ENCODE results near the gene SLC13A2. TPM values are rescaled to one million over a fixed set of nuclear protein-coding genes. Genes with fewer than 3 reads are reported as not detected.

Gene SLC13A2
- total RNA-seq, 1 donor from 2014 or later, result not detected

GRCh38 chr17:28468781-28469180, 4.7 kb upstream of the SLC13A2 start:
- intact Hi-C loops (cut with DNase I), result no loop called here
- no peak for DNase-seq (ENCODE audit: extremely low spot score in 2 of 2)
- Histone ChIP-seq H3K27ac (no peak overlapping the region), H3K36me3 (no peaks in the 10 kb centered on the region), H3K4me3 (no peak overlapping the region), H3K27me3 (no peaks in the 10 kb centered on the region), H3K4me1 (no peaks in the 10 kb centered on the region), H3K9me3 (no peaks in the 10 kb centered on the region)
- TF ChIP-seq POLR2AphosphoS5 (IDR thresholded peaks at IDR 0.05; ENCODE audit: insufficient read depth in 1 of 2, low read depth in 1 of 2), result no peak
- TF ChIP-seq, protein P1, sequence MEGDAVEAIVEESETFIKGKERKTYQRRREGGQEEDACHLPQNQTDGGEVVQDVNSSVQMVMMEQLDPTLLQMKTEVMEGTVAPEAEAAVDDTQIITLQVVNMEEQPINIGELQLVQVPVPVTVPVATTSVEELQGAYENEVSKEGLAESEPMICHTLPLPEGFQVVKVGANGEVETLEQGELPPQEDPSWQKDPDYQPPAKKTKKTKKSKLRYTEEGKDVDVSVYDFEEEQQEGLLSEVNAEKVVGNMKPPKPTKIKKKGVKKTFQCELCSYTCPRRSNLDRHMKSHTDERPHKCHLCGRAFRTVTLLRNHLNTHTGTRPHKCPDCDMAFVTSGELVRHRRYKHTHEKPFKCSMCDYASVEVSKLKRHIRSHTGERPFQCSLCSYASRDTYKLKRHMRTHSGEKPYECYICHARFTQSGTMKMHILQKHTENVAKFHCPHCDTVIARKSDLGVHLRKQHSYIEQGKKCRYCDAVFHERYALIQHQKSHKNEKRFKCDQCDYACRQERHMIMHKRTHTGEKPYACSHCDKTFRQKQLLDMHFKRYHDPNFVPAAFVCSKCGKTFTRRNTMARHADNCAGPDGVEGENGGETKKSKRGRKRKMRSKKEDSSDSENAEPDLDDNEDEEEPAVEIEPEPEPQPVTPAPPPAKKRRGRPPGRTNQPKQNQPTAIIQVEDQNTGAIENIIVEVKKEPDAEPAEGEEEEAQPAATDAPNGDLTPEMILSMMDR (IDR thresholded peaks at IDR 0.05), result no peak
- no peak for TF ChIP-seq POLR2A (IDR thresholded peaks at IDR 0.05)

- TF ChIP-seq, protein P1 (IDR thresholded peaks at IDR 0.05), result no peak
- TF ChIP-seq POLR2A (IDR thresholded peaks at IDR 0.05) (no peak), POLR2AphosphoS5 (IDR thresholded peaks at IDR 0.05; ENCODE audit: insufficient read depth in 1 of 2, low read depth in 1 of 2) (no peak)
- H3K4me1 ChIP-seq, result no peaks in the 10 kb centered on the region
- DNase-seq (ENCODE audit: extremely low spot score in 2 of 2), result no peak
- no peaks in the 10 kb centered on the region for H3K36me3 ChIP-seq
- intact Hi-C loops (cut with DNase I), result no loop called here
- H3K4me3 ChIP-seq, result no peak overlapping the region
- no peaks in the 10 kb centered on the region for H3K9me3 ChIP-seq
- no peak overlapping the region for H3K27ac ChIP-seq
- no peaks in the 10 kb centered on the region for H3K27me3 ChIP-seq
Measured at GRCh38 chr17:28469376-28469775, 4.1 kb upstream of the SLC13A2 start.

GRCh38 chr17:28470266-28470913, 3.1 kb upstream of the SLC13A2 start:
- TF ChIP-seq POLR2A (IDR thresholded peaks at IDR 0.05) (no peak), POLR2AphosphoS5 (IDR thresholded peaks at IDR 0.05; ENCODE audit: insufficient read depth in 1 of 2, low read depth in 1 of 2) (no peak)
- TF ChIP-seq, protein P1 (IDR thresholded peaks at IDR 0.05), result no peak
- Histone ChIP-seq H3K4me3 (no peak overlapping the region), H3K36me3 (no peaks in the 10 kb centered on the region), H3K27me3 (no peaks in the 10 kb centered on the region), H3K27ac (no peak overlapping the region), H3K9me3 (no peaks in the 10 kb centered on the region), H3K4me1 (no peaks in the 10 kb centered on the region)
- intact Hi-C loops (cut with DNase I), result no loop called here
- DNase-seq (ENCODE audit: extremely low spot score in 2 of 2), result no peak

- no peaks in the 10 kb centered on the region for H3K9me3 ChIP-seq
- H3K27me3 ChIP-seq, result no peaks in the 10 kb centered on the region
- H3K4me3 ChIP-seq, result no peak overlapping the region
- no peaks in the 10 kb centered on the region for H3K4me1 ChIP-seq
- no peak for DNase-seq (ENCODE audit: extremely low spot score in 2 of 2)
- intact Hi-C loops (cut with DNase I), result no loop called here
- no peak overlapping the region for H3K27ac ChIP-seq
- H3K36me3 ChIP-seq, result no peaks in the 10 kb centered on the region
- TF ChIP-seq POLR2A (IDR thresholded peaks at IDR 0.05) (no peak), POLR2AphosphoS5 (IDR thresholded peaks at IDR 0.05; ENCODE audit: insufficient read depth in 1 of 2, low read depth in 1 of 2) (no peak)
- TF ChIP-seq, protein P1 (IDR thresholded peaks at IDR 0.05), result no peak
Measured at GRCh38 chr17:28470914-28471366, 2.5 kb upstream of the SLC13A2 start.

DNA sequence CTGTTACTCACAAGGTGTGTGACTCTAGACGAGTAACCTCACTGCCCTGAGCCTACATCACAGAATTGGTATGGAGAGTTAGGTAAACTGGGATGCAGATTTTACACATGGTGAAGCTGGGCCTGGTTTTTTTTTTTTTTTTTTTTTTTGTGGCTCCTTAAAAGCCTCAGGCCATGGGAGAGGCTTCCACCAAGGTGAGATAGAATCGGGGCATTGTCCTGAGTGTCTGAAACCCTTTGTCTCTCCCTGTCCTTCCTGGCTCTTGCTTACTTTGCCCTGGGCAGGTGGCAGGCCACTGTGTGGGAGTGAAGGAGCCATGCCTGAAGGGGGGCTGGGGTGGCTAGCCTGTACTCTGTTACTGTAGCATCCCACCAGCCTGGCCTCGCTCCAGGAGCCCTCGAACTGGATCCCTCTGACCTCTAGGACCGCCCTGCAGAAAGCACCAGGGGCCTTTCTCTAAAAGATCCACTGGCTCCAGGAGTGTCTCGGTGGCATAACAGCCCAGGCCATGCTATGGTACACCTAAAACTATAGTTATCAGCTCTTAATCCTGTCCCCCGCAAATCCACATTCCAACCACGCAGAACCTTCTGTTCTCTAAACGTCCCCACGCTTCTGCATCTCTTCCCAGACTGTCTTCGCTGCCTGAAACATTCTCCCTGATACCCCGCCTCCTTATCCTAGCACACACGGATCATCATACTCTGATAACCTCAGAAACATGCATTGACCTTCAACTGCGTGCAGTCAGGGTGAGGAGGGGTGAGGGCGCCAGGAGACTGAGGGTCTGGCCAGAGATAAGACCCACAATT, 1.7 kb upstream of the SLC13A2 start:
- TF ChIP-seq POLR2A (IDR thresholded peaks at IDR 0.05) (no peak), POLR2AphosphoS5 (IDR thresholded peaks at IDR 0.05; ENCODE audit: insufficient read depth in 1 of 2, low read depth in 1 of 2) (no peak)
- TF ChIP-seq, protein P1 (IDR thresholded peaks at IDR 0.05), result no peak
- Histone ChIP-seq H3K9me3 (no peaks in the 10 kb centered on the region), H3K27me3 (no peaks in the 10 kb centered on the region), H3K4me1 (no peaks in the 10 kb centered on the region), H3K36me3 (no peaks in the 10 kb centered on the region), H3K4me3 (no peak overlapping the region), H3K27ac (no peak overlapping the region)
- no peak for DNase-seq (ENCODE audit: extremely low spot score in 2 of 2)
- intact Hi-C loops (cut with DNase I), result no loop called here
